ENCODE results near the gene PIP5K1B.

Gene PIP5K1B

GRCh38 chr9:68897577-68898145, 192.6 kb downstream of the PIP5K1B start:
- no peak overlapping the region for H3K9ac ChIP-seq (ENCODE audit: low read length)
- H3K27me3 ChIP-seq (ENCODE audit: control insufficient read depth in 1 of 2, insufficient read depth in 2 of 2, low read length in 2 of 2), result no peaks in the 10 kb centered on the region
- H3K4me3 ChIP-seq (ENCODE audit: low read depth in 1 of 2, low read length in 2 of 2), result no peak overlapping the region
- H3K9me3 ChIP-seq (ENCODE audit: low read length), result no peaks in the 10 kb centered on the region
- H3K4me1 ChIP-seq (ENCODE audit: insufficient read depth, low read length), result no peaks in the 10 kb centered on the region
- no peaks in the 10 kb centered on the region for H3K36me3 ChIP-seq (ENCODE audit: insufficient read depth, low read length)
- H3K27ac ChIP-seq (ENCODE audit: low read depth, low read length), result no peak overlapping the region

DNA sequence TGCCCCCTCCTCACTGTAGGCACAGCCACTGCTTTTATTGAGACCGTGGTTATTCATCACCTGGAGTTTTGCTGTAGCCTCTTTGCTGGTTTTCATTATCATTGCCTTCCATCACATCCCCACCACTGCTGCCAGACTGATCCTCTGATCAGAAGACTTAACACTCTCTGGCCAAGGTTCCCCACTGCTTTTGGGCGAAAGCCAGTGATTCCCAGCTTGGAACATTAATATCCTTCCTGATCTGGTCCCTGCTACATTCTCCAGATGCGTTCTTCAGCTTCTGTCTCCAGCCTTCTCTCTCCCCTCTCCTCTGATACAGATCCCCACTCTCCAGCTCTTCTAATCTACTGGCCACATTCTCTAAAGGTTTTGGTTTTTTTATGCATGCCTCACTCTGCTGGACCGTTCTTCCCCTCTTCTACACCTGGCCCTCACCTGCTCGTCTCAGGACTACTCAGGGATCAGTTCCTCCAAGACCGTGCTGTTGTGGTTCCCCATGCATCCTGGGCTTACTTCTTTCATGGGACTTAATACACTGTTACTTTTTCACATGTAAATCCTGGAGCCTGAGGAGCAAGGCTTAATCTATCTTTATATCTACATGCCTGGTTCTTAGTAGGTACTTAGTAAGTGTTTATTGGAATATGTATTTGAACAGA, 193.9 kb downstream of the PIP5K1B start:
- Histone ChIP-seq H3K4me1 (ENCODE audit: insufficient read depth, low read length) (no peaks in the 10 kb centered on the region), H3K9ac (ENCODE audit: low read length) (no peak overlapping the region), H3K9me3 (ENCODE audit: low read length) (no peaks in the 10 kb centered on the region), H3K27me3 (ENCODE audit: control insufficient read depth in 1 of 2, insufficient read depth in 2 of 2, low read length in 2 of 2) (no peaks in the 10 kb centered on the region), H3K36me3 (ENCODE audit: insufficient read depth, low read length) (no peaks in the 10 kb centered on the region), H3K27ac (ENCODE audit: low read depth, low read length) (no peak overlapping the region), H3K4me3 (ENCODE audit: low read depth in 1 of 2, low read length in 2 of 2) (no peak overlapping the region)

DNA sequence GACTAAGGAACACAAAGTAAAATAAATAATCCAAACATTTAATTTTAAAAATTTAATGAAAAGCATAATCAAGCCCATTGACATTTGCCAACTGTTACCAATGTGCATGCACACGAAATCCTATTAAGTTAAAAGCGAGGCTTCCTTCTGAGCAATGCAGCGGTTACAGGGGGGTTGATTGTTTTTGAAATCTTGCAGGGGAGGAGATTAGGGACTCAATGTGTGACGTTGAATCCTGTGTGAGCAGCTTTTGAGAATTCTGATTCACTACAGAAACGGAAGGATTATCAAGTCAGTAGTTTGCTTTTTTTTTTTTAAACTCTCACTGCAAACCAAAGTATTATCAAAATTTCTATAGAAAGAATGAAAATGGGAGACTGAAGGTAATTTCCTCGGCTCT, 199.4 kb downstream of the PIP5K1B start:
- no peak overlapping the region for H3K27ac ChIP-seq (ENCODE audit: low read depth, low read length)
- H3K4me1 ChIP-seq (ENCODE audit: insufficient read depth, low read length), result no peaks in the 10 kb centered on the region
- no peaks in the 10 kb centered on the region for H3K36me3 ChIP-seq (ENCODE audit: insufficient read depth, low read length)
- no peaks in the 10 kb centered on the region for H3K9me3 ChIP-seq (ENCODE audit: low read length)
- no peak overlapping the region for H3K9ac ChIP-seq (ENCODE audit: low read length)
- no peak overlapping the region for H3K4me3 ChIP-seq (ENCODE audit: low read depth in 1 of 2, low read length in 2 of 2)
- H3K27me3 ChIP-seq (ENCODE audit: control insufficient read depth in 1 of 2, insufficient read depth in 2 of 2, low read length in 2 of 2), result no peaks in the 10 kb centered on the region

- Histone ChIP-seq H3K9me3 (ENCODE audit: low read length) (no peaks in the 10 kb centered on the region), H3K36me3 (ENCODE audit: insufficient read depth, low read length) (no peaks in the 10 kb centered on the region), H3K27me3 (ENCODE audit: control insufficient read depth in 1 of 2, insufficient read depth in 2 of 2, low read length in 2 of 2) (no peaks in the 10 kb centered on the region), H3K9ac (ENCODE audit: low read length) (no peak overlapping the region), H3K4me1 (ENCODE audit: insufficient read depth, low read length) (no peaks in the 10 kb centered on the region), H3K27ac (ENCODE audit: low read depth, low read length) (no peak overlapping the region), H3K4me3 (ENCODE audit: low read depth in 1 of 2, low read length in 2 of 2) (no peak overlapping the region)
Measured at GRCh38 chr9:68905129-68905528, 200.1 kb downstream of the PIP5K1B start.

GRCh38 chr9:68907910-68908309, 202.9 kb downstream of the PIP5K1B start:
- no peak overlapping the region for H3K9ac ChIP-seq (ENCODE audit: low read length)
- H3K4me3 ChIP-seq (ENCODE audit: low read depth in 1 of 2, low read length in 2 of 2), result no peak overlapping the region
- H3K4me1 ChIP-seq (ENCODE audit: insufficient read depth, low read length), result no peaks in the 10 kb centered on the region
- no peak overlapping the region for H3K27ac ChIP-seq (ENCODE audit: low read depth, low read length)
- H3K9me3 ChIP-seq (ENCODE audit: low read length), result no peaks in the 10 kb centered on the region
- no peaks in the 10 kb centered on the region for H3K27me3 ChIP-seq (ENCODE audit: control insufficient read depth in 1 of 2, insufficient read depth in 2 of 2, low read length in 2 of 2)
- H3K36me3 ChIP-seq (ENCODE audit: insufficient read depth, low read length), result no peaks in the 10 kb centered on the region

DNA sequence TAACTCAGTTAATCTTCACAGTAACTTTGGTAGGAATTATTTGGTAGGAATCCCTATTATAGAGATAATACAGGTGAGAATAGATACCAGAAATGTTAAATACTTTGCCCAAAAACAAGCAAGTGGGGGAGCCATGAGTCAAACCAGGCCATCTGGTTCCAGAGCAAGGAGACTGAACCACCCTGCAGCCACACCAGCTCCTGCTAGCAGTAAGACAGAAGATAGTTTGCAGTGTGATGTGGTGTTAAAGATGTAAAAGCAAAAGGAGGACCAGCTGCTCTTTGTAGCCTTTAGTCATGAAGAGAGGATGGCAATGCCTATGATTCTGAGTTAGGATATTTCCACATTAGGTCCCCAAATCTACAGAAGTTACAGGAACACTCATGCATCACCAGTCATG, 207.5 kb downstream of the PIP5K1B start:
- Histone ChIP-seq H3K9ac (ENCODE audit: low read length) (no peak overlapping the region), H3K4me1 (ENCODE audit: insufficient read depth, low read length) (no peaks in the 10 kb centered on the region), H3K36me3 (ENCODE audit: insufficient read depth, low read length) (no peaks in the 10 kb centered on the region), H3K27ac (ENCODE audit: low read depth, low read length) (no peak overlapping the region), H3K4me3 (ENCODE audit: low read depth in 1 of 2, low read length in 2 of 2) (no peak overlapping the region), H3K27me3 (ENCODE audit: control insufficient read depth in 1 of 2, insufficient read depth in 2 of 2, low read length in 2 of 2) (no peaks in the 10 kb centered on the region), H3K9me3 (ENCODE audit: low read length) (no peaks in the 10 kb centered on the region)

DNA sequence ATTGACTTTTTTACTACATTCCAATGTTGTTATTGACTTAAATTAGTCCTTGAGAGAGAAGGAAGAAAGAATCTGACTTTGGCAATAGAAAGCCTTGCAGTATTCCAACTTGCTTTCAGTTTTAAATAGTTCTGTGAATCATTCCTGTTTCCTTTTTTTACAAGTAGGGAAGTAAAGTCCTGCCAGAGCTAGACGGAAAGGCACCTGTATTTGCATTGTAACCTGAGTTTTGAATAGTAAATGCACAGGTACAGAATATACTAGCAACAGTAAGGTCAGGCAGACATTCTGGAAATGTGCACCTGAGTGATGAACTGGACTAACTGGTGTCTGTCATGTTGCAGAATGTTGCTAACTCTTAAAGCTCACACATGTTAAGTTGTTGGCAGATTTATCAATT, 208.0 kb downstream of the PIP5K1B start:
- H3K9ac ChIP-seq (ENCODE audit: low read length), result no peak overlapping the region
- no peak overlapping the region for H3K27ac ChIP-seq (ENCODE audit: low read depth, low read length)
- no peak overlapping the region for H3K4me3 ChIP-seq (ENCODE audit: low read depth in 1 of 2, low read length in 2 of 2)
- H3K36me3 ChIP-seq (ENCODE audit: insufficient read depth, low read length), result no peaks in the 10 kb centered on the region
- no peaks in the 10 kb centered on the region for H3K9me3 ChIP-seq (ENCODE audit: low read length)
- H3K4me1 ChIP-seq (ENCODE audit: insufficient read depth, low read length), result no peaks in the 10 kb centered on the region
- H3K27me3 ChIP-seq (ENCODE audit: control insufficient read depth in 1 of 2, insufficient read depth in 2 of 2, low read length in 2 of 2), result no peaks in the 10 kb centered on the region

GRCh38 chr9:68914751-68915150, 209.7 kb downstream of the PIP5K1B start:
- Histone ChIP-seq H3K4me3 (ENCODE audit: low read depth in 1 of 2, low read length in 2 of 2) (no peak overlapping the region), H3K36me3 (ENCODE audit: insufficient read depth, low read length) (no peaks in the 10 kb centered on the region), H3K27ac (ENCODE audit: low read depth, low read length) (no peak overlapping the region), H3K4me1 (ENCODE audit: insufficient read depth, low read length) (no peaks in the 10 kb centered on the region), H3K9ac (ENCODE audit: low read length) (no peak overlapping the region), H3K9me3 (ENCODE audit: low read length) (no peaks in the 10 kb centered on the region), H3K27me3 (ENCODE audit: control insufficient read depth in 1 of 2, insufficient read depth in 2 of 2, low read length in 2 of 2) (no peaks in the 10 kb centered on the region)

- no peaks in the 10 kb centered on the region for H3K27me3 ChIP-seq (ENCODE audit: control insufficient read depth in 1 of 2, insufficient read depth in 2 of 2, low read length in 2 of 2)
- no peaks in the 10 kb centered on the region for H3K9me3 ChIP-seq (ENCODE audit: low read length)
- no peak overlapping the region for H3K9ac ChIP-seq (ENCODE audit: low read length)
- no peak overlapping the region for H3K27ac ChIP-seq (ENCODE audit: low read depth, low read length)
- no peaks in the 10 kb centered on the region for H3K4me1 ChIP-seq (ENCODE audit: insufficient read depth, low read length)
- no peak overlapping the region for H3K4me3 ChIP-seq (ENCODE audit: low read depth in 1 of 2, low read length in 2 of 2)
- H3K36me3 ChIP-seq (ENCODE audit: insufficient read depth, low read length), result no peaks in the 10 kb centered on the region
Measured at GRCh38 chr9:68919661-68920060, 214.6 kb downstream of the PIP5K1B start.

DNA sequence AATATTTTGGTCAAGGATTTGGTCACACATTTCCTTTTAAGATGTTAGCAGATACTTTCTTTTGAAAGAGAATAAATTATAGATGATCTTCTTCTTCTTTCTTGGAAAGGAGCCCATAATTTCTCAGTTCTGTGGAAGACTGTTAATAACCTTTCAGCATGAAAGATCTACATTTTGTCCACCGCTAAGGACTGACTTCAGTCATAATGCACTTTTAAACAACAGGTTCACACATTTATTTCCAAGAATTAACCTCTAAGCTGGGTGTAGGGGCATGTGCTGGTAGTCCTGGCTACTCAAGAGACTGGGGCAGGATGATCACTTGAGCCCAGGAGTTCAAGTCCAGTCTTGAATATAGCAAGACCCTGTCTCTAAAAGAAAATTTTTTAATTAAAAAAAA, 215.9 kb downstream of the PIP5K1B start:
- Histone ChIP-seq H3K4me3 (ENCODE audit: low read depth in 1 of 2, low read length in 2 of 2) (no peak overlapping the region), H3K36me3 (ENCODE audit: insufficient read depth, low read length) (no peaks in the 10 kb centered on the region), H3K9me3 (ENCODE audit: low read length) (no peaks in the 10 kb centered on the region), H3K4me1 (ENCODE audit: insufficient read depth, low read length) (no peaks in the 10 kb centered on the region), H3K9ac (ENCODE audit: low read length) (no peak overlapping the region), H3K27ac (ENCODE audit: low read depth, low read length) (no peak overlapping the region), H3K27me3 (ENCODE audit: control insufficient read depth in 1 of 2, insufficient read depth in 2 of 2, low read length in 2 of 2) (no peaks in the 10 kb centered on the region)

- no peaks in the 10 kb centered on the region for H3K36me3 ChIP-seq (ENCODE audit: insufficient read depth, low read length)
- H3K9me3 ChIP-seq (ENCODE audit: low read length), result no peaks in the 10 kb centered on the region
- no peaks in the 10 kb centered on the region for H3K4me1 ChIP-seq (ENCODE audit: insufficient read depth, low read length)
- no peaks in the 10 kb centered on the region for H3K27me3 ChIP-seq (ENCODE audit: control insufficient read depth in 1 of 2, insufficient read depth in 2 of 2, low read length in 2 of 2)
- H3K9ac ChIP-seq (ENCODE audit: low read length), result no peak overlapping the region
- H3K27ac ChIP-seq (ENCODE audit: low read depth, low read length), result no peak overlapping the region
- H3K4me3 ChIP-seq (ENCODE audit: low read depth in 1 of 2, low read length in 2 of 2), result no peak overlapping the region
Measured at GRCh38 chr9:68923480-68923879, 218.4 kb downstream of the PIP5K1B start.

DNA sequence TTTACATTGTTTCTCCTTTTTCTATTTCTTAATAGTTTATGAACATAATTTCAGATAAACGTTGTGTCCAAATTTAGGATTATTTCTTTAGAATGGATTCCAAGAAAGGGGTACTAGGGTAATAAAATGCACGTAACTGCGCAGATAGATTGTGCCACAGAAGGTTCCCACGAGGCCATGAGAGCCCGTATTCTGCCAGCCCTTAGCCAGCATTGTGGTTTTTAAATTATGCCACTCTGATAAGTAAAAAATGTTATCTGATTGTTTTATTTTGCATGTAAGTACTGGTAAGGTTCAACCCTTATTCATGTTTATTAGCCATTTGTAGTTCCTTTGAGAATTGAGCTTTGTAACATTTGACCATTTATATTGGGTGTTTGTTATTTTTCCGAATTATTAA, 220.1 kb downstream of the PIP5K1B start:
- Histone ChIP-seq H3K4me1 (ENCODE audit: insufficient read depth, low read length) (no peaks in the 10 kb centered on the region), H3K9ac (ENCODE audit: low read length) (no peak overlapping the region), H3K9me3 (ENCODE audit: low read length) (no peaks in the 10 kb centered on the region), H3K27ac (ENCODE audit: low read depth, low read length) (no peak overlapping the region), H3K4me3 (ENCODE audit: low read depth in 1 of 2, low read length in 2 of 2) (no peak overlapping the region), H3K36me3 (ENCODE audit: insufficient read depth, low read length) (no peaks in the 10 kb centered on the region), H3K27me3 (ENCODE audit: control insufficient read depth in 1 of 2, insufficient read depth in 2 of 2, low read length in 2 of 2) (no peaks in the 10 kb centered on the region)
